GM21619 (cell line): Measurements from ENCODE around the gene RPS18.
A peak's percentile ranks its signal among the peaks of the same experiment; 100 is the strongest.

Source experiments
- ATAC-seq: cut with Tn5 transposase; IDR thresholded peaks from one replicate; pipeline ENCODE4 v1.9.1; 2021; ENCODE audit not compliant: unreplicated experiment

RPS18 gene

DNA sequence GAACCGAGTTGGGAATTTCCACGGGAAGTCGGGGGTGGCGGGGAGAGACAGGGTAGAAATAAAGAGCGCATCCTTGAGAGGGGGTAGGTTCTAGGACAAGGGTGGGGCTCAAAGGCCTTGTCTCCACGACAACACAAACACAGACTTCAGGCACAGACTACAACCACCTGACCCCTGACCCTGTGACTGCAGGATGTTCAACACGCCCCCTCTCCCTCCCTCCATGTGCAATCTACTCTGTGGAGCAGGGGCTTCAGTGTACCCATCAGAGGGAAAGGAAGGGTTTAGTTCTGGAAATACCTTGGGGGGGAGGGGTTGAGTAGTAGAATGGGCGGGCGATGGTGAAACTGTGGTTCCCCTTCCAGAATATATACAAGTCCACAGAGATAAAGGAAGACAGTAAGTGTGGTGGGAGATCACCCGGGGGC, 42.7 kb downstream of the RPS18 start:
- ATAC-seq: no peak

DNA sequence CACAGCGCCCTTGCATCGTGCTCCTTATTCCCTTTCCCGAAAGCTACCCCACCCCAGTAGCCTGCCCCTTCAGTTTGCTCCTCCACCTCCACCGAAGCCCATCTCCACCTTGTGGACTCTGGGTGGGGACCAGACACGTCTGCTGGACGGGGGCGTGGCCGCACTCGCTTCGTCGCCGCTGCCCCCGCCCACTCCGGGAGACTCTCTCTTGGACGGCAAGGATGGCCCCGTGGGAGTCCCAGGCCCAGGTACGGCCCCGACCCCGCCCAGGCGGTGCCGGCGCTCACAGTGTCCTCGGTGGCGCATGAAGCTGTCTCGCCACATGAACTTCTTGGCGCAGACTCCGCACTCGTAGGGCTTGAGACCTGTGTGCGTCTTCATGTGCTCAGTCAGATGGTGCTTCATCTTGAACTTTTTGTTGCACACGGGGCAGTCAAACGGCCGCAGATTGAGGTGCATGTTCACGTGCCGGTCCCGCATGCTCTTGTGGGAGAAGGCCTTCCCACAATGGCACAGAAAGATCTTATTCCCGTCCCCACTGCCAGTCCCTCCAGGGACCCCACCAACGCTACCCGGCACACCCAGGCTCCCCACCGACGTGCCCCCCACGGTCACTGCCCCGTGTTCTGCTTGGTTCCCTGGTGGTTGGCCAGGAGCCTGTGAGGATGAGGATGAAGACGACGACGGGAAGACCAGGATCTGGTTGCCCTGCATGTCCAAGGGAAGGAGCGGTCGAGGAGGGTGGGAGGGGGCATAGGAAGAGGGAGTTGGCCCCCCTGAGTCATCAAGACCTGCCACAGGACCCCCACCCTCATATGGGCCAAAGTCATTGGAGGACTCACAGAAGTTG, 43.3 kb downstream of the RPS18 start:
- no peak for ATAC-seq

DNA sequence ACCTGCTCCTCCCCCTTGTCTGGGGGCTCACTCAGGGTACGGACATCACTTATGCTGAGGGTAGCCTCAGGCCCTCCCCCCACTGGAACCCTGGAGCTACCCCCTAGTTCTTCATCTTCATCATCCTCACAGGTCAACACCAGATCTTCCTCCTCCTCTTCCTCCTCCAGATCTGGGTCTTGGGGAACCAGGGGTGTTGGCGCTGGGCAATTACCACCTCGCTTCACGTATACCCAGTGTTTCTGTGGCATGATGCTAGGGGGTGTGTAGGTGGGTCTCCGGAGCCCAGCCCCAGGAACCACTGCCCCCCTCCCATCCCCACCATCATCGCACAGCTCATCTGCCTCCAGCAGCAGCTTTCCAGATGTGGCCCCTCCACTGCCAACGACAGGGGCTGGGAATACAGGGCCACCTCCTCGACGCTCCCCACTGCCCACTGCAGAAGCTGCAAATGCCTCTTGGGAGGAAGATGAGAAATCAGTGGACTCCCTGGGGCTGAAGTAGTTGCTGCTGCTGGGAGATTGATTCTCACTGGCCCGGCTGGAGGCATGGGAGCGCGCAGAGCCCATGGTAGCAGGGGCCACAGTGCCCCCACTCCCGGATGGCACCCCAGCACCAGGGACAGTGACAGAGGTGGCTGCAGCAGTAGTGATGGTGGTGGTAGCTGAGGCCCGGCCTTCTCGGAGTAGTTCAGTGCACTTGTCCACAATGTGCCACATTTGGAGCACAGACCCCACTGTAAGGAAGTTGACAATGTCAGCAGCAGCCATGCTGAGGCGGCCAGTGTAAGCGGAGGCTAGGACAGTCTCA, 44.1 kb downstream of the RPS18 start:
- ATAC-seq: no peak

DNA sequence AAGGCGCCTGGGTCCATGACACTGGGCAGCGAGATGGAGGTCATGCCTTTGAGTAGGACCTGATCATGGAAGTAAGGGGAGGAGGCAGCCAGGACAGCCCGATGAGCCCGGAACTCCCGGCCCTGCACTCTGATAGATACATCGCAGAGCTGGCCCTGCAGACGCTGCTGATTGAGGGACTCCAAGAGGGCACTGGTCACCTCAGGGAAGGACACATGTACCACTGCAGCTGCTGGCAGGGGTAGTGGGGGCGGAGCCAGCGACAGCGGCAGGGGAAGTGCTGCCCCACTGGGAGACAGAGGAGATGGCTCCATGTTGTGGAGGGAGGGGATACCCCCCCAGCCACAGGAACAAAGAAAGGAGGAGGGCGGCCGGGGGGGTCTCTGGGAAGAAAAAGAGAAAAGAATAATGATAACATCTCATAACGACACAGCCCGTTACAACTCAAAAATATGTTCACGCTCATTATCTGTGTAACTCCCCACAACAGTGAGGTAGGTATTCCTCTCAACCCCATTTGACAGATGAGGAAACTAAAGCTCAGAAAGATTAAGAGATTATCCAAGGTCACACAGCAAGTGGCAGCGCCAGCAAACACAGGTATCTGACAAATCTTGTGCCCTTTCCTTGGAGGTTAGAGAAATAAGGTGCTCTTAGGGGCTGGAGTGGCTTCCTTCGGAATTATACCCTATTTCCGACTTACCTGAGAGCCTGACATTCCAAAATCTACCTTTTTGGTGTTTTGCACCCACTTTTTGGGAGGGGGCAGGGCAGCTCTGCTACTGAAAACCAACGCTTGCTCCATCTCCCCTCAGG, 44.9 kb downstream of the RPS18 start:
- ATAC-seq: no peak

DNA sequence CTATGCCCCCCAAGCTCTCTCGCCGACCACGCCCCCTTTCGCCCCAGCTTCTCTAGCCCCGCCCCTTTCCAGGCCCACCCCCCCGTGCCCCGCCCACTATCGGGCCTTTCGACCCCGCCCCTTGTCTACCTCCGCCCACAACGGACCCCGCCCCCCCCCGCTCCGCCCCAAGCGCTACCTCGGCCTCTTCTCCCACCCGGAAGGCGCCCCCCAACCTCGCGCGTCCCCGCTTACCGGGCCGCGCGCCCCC, 45.5 kb downstream of the RPS18 start:
- no peak for ATAC-seq

DNA sequence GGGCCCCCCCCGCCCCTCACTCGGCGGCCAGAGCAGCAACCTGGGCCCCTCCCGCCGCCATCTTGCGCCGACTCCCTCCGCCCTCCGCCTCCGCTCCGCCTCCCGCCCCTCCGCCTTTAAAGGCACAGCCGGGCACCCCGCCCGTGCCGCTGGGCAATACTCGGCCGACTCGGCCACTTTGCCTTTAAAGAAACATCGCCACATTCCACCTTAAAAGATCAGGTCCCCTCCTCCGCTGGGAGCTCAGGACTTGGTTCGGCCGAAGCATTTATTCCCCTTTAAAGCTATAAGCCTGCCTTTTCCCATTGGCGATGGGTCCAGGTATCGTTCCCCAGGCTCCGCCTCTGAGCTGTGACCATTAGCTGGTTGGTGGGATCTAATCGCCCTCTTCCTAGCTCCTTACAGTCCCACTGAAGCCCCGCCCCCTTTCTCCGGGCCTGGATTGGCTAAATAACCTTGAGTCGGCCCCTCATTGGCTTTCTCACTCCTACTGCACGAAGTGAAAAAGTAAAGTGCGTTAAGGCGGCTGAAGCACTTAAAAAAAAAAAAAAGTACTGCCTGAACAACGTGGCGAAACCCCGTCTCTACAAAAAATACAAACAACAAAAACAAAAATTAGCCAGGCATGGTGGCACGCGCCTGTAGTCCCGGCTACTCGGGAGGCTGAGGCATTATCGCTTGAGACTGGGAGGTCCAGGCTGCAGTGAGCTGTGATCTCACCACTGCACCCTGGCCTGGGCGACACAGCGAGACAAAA, 46.0 kb downstream of the RPS18 start, which contains the start of gene ZBTB22:
Gene ZBTB22 (minus strand): TSS at position 76 of the 757 bp plus-strand sequence. CDS start 828 bp downstream, outside the sequence.
- ATAC-seq: peak; percentile 43

DNA sequence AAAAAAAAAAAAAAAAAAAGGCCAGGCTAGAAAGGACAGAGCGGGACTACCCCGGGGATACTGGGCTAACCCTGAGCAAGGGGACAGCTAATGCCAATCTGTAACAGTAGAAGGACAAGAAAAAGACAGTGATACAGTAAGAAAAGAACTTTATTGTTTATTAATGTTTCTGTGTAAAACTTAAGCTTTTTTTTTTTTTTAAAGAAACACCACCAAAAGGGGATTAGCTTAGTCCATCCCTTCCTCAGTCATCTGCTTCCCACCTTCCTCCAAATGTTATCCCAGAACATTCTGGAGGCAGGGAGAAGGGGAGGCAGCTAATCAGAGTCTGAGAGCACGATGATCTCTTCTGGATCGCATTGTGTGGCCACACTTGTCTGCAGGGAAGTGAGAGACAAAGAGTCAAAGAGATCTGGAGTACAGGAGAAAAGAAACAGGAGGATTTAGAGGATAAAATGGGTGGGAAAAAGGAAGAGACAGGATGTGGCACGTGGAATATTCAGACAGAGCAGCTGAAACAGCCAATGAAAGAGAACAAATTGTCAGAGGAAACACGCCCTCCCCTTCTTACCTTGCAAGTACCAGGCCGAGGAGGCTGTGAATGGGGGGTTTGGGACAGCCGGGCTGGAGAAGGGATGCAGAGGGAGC, 46.7 kb downstream of the RPS18 start:
- ATAC-seq: no peak

DNA sequence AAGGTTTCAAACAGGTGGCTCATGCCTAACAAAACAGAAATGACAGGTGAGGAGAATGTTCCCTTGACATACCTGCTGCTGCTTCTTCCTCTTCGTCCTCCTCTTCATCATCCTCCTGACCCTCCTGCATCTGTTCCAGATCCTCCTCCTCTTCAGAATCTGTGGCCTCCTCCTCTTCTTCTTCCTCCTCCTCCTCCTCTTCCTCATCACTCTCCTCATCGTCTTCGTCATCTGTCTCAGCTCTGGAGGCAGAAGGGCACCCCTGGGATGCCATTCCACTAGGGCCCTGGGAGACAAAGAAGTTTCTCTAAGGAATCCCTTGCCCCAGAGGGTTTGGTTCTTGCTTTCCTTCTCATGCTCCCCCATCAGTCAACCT, 48.1 kb downstream of the RPS18 start:
- no peak for ATAC-seq

DNA sequence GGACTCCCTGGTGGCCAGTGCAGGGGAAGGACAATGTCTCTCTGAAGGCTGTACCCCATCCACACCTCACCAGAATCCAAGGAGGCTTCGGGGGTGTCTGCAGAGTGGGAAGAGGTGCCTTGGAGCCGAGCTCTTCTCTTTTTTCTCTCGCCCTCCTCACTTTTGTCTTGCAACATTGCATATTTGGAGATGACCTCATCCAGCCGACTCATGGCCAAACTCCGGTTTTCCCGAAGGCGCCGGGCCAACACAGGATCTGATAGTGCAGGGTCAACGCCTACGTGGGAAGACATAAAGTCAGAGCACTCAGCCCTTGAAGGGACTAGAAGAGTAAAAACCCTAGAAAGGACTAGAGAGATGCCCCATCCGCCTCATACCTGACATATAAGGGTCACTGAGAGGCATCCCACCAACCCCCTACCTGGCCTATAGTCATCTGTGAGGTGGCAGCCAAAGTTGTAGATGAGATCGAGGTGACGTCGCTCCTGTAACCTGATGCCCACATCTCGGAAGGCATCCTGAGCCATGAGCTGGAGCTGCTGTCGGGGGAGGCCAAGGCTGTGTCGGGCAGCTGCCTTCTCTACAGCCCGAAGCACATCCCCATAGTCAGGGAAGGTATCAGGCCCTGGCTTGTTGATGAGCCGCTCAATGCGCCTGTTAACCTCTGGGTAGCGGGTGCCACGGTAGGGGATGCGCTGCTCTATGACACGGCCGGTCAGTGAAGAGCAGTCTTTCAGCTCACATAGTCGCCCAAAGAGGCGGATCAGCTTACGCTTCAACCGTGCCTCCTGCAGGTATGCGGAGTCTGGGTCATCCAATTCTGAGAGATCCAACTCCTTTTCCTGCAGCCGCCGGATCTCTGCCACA, 48.7 kb downstream of the RPS18 start:
- no peak for ATAC-seq

DNA sequence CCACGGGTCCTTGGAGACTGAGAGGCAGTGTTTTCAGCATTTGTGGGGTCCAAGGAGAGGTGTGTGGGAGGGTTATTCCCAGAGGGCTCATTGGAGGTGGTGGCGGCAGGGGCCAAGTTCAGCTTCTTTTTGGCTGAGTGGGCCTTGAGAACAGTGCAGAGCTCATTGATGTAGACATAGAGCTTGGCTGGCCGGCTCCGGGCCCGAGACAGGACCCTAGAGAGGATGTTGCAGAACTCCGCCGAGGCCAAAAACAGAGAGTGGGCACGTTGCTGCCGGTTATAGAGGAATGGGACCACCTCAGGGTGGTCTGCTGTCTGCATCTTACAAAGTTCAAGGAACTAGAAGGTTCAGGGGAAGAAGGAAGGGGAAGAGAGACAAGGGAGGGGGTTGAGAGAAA, 49.4 kb downstream of the RPS18 start:
- no peak for ATAC-seq

DNA sequence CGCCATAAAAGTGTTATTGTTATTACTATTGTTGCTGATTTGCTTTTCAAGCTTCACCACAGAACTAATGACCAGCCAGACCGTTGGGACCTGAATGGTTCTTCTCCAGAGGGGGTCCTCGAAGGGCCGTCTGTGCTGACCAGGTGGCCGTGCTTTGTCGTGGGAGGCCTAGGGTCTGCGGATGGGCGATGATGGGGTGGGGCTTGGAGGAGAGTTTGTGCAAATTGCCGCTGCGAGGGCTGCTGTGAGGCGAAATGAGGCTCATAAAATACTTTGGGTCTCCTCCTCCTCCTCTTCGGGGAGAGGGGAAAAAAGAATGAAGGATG, 51.7 kb downstream of the RPS18 start:
- no peak for ATAC-seq

DNA sequence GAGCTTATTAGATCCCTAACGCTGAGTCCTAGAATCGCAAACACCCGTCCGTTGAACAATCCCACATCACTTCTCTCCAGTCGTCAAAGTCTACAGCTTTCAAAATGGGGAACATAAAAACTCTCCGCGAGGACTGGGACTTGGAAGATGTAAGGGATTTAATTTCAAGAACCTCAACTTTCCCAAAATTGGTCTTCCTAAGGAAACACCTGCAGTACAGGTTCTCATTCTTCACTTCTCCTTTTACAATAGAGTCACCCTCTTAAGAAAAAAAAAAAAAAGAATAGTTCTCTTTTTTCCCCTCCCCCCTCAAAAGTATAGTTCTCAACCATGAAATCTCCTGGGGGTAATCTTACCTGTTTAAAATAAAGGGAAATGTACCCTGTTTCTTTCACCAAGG, 52.2 kb downstream of the RPS18 start:
- ATAC-seq: no peak
